Cerebellar cortex (tissue), 1 donor: Measurements from ENCODE around the gene TXNL1.
A peak's percentile ranks its signal among the peaks of the same experiment; 100 is the strongest.
"Not testable (repeated sequence)": the region's sequence is repeated elsewhere in the genome, so short reads cannot be mapped to it uniquely, and the experiment has no call there.

Source experiments
- DNase-seq: peaks from one replicate; pipeline ENCODE4 v3.0.0-alpha.2; 2015; ENCODE audit warnings: low spot score

TXNL1 gene

GRCh38 chr18:56638232-56639103 is at the start of gene TXNL1:
Gene TXNL1, minus strand, starts transcription at chr18:56638592. Its CDS starts 152 bp downstream, at chr18:56638440.
- DNase-seq, result peak; percentile 98

GRCh38 chr18:56684277-56684676 is 45.9 kb upstream of the TXNL1 start:
- no peak for DNase-seq

- no peak for DNase-seq
Observed at GRCh38 chr18:56678836-56679565, 40.6 kb upstream of the TXNL1 start.

DNA sequence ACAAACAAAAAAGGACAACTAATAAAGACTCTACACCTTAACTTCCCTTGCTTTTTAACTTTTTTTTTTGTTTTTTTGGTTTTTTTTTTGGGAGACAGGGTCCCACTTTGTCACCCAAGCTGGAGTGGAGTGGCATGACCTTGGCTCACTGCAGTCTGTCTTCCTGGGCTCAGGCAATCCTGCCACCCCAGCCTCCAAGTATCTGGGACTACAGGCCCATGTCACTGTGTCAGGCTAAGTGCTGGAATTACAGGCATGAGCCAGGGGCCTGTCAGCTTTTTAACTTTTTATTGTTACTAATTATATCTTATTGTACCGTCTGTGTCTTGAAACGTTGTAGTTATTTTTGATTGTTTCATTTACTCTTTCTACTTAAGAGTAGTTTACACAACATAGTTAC is 38.2 kb upstream of the TXNL1 start:
- no peak for DNase-seq

- no peak for DNase-seq
Observed at GRCh38 chr18:56672981-56673380, 34.6 kb upstream of the TXNL1 start.

GRCh38 chr18:56672391-56672790 is 34.0 kb upstream of the TXNL1 start:
- no peak for DNase-seq

DNA sequence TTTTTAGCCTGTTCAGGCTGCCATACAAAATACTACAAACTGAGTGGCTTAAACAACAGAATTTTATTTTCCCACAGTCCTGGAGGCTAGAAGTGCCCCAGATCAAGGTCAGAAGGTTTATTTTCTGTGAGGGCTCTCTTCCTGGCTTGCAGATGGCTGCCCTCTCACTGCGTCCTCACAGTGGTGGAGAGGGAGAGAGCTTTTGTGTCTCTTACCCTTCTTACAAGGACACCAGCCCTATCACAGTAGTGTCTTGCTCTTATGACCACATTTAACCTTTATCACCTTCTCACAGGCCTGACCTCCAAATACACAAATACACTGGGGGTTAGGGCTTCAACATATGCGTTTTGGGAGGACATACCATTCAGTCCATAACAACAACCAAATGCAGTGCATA is 24.5 kb upstream of the TXNL1 start:
- DNase-seq, result no peak

DNA sequence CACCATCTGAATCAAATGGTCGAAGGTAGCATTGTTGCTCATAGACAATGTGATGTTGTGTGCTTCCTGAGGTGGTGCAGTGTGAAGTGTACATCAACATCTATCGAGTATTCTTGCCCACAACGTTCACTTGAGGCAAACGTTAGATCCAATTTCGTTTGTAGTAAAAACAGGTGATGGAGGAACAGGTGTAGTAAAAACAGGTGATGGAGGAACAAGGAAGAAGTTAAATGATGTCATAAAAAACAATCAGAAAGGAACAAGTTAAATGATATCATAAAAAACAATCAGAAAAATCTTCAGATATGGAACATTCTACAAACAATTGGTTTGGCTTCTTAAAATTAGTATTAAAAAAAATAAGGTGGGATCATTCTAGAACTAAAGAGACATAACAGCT is 24.1 kb upstream of the TXNL1 start:
- no peak for DNase-seq

DNA sequence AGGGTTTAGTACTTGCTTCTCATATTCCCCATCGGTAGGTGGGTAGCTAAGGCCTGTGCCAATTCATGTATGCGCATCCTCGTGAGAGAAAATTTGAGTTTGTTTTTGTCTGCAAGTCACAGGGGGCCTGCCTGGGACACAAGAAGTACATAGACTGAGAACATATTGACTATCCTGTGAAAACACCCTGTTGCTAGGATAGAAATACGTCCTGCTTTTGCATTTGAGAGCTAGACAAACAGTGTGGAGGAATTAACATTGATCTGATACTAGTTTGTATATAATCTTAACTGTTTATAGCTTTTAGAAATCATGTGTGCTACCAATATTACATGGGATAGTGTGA is 23.6 kb upstream of the TXNL1 start:
- no peak for DNase-seq

- no peak for DNase-seq
Observed at GRCh38 chr18:56661360-56662062, 23.1 kb upstream of the TXNL1 start.

DNA sequence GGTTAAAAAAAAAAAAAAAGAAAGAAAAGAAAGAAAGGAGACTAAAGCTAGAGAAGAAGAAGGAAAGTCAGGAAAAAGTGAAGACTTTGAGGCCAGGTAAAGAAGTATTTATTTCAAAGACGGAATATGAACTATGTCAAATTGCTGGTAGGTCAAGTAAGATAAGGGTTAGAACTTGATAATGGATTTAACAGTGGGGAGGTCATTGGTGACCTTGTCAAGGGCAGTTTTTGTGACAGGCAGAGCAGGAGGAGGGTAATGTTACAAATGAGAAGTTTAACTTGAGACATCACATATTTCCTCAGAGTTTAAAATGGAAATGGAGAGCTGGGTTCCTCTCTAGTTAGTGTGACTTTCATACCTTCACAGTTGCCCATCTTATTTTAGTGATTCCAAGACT is 22.3 kb upstream of the TXNL1 start:
- DNase-seq, result no peak

DNA sequence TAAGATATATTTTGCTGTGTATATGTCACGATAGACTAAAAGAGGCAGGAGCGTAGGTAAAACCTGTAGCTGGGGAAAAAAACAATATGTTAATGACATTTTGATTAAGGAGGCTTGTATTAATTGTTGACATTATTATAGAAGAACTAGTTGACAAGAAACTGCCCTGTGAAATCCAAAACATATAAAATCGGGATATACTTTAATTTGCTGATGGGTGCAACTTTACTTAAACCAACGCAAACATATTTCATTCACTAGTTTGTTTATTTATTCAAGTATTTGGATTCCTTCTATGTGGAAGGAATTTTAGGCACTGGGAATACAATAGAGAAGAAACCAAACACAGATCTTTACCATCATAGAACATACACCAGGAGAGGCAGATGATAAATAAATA is 20.7 kb upstream of the TXNL1 start:
- DNase-seq, result no peak

DNA sequence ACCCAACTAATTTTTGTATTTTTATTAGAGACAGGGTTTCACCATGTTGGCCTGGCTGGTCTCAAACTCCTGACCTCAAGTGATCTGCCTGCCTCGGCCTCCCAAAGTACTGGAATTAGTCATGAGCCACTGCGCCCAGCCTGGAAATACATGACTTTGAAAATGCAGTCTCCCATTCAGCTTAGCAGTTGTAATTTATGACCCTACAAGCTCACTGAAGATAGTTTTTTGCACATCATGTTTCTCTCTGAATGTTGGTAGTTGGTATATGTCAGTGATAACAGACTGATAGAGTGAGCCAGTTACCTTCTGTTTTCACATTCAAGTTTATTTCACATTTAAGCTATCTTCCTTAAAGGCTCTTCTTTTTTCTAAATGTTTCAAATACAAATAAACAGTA is 19.9 kb upstream of the TXNL1 start:
- DNase-seq, result no peak

- DNase-seq, result not testable (repeated sequence)
Observed at GRCh38 chr18:56654280-56654679, 15.9 kb upstream of the TXNL1 start.

GRCh38 chr18:56652802-56653201 is 14.4 kb upstream of the TXNL1 start:
- DNase-seq, result no peak

DNA sequence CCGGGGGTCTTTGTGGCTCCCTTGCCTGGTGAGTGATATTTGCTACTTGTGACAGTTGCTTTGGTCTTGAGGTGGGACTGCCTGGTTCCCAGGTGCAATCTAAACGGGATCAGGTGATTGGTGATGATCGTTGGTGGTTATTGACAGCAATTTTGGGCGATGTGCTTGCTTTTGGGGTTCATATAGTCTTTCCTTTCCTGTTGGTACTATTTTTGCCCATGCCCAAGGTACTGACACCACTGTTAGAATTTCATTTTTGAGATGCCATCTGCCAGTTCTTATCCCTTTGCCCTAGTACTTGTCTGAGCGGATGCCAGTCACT is 13.3 kb upstream of the TXNL1 start:
- peak; percentile 19 for DNase-seq

DNA sequence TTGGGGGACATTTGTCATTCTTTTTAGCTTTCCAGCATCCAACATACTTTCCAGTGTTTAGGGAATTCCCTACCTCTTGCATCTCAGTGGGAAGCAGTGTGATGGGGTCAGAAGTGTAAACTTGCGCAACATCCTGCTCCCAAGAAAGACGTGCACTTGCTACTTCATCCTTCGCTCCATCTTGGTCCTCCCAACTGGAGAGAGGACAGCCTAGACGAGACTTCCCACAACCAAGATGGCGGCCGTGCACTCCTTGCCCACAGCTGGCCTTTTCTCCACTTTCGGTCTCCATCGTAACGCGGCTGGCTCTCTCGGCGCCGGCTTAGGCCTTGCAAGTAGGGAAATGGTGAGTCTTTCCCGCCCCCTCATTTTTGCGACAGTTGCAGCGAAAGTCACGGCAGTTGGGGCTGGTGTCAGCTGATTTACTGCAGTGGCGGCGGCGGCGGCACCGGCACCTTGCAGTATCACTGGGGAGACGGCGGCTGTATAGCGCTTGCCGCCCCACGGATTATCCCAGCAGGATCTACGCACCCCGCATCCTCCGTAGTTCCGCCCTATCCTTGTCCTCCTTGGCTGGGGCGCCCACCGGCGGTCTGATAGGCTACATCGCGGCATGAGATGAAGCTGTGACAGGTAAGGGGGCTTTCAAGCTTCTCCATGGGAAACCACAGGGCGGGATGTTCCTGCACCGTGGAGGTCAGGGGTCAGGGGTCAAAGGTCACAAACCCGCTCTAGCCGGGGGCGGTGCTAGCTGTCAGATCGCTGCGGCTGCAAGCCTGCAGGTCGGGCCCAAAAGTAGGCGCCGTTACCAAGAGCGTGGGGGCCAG is 12.8 kb upstream of the TXNL1 start, which contains the start of gene WDR7:
WDR7 (plus strand) TSS at position 416 of the 827 bp plus-strand sequence. CDS start 21,157 bp downstream, outside the sequence.
- peak; percentile 99 for DNase-seq

DNA sequence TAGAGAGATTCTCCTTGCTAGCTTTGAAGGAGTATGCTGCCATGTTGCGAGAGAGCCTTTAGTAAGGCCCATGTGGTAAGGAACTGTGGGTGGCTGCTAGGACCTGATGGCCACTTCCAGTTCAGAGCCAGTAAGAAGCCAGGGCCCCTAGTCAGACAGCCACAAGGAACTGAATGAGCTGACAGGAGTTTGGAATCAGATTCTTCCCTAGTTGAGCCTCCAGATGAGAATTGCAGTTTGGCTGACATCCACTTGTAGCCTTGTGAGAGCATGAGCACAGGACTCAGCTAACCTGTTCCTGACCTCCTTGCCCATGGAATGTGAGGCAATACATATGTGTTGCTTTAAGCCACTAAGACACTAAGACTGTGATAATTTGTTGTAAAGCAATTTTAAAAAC is 11.6 kb upstream of the TXNL1 start:
- DNase-seq, result no peak

DNA sequence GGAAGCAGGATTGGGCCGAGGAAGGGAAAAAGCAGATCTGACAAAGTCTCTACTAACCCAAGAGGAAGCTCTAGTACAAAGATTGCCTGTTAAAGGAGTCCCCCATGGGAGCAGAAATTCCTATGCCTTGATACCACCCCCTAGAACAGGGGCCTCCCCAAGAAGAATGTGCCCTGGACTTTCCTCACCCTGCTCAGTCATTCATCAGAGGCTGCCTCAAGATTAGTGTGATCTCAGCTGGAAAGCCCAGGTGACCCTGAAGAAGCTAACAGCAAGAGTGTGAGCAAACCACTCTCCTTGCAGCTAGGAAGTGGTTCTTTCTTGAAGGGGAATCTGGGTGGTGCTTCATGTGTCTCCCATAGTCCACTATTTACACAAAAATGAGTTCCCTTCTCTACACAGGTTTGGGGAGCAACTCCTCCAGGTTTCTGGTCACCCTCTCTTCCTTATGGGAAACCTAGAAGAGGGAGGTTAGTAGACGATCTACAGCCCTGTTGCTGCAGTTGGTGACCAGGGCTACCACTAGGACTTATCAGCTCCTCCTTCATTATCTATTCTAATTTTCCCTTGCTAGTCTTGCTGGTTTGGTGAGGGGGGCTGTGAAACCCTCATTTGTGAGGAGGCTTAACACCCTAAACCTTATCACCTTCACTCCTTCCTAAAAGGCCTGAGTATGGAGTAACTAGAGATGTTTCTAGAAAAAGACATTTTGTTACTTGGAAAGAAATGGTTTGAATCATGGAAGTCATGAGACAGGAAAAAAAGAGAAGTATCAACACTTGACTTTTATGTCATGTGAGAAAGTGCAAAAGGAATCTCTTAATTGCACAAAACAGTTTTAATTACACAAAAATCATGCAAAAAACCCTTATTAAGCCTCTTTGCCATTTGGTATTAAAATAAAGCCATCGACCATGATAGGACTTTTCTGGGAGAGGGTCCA is 9.8 kb upstream of the TXNL1 start:
- no peak for DNase-seq

DNA sequence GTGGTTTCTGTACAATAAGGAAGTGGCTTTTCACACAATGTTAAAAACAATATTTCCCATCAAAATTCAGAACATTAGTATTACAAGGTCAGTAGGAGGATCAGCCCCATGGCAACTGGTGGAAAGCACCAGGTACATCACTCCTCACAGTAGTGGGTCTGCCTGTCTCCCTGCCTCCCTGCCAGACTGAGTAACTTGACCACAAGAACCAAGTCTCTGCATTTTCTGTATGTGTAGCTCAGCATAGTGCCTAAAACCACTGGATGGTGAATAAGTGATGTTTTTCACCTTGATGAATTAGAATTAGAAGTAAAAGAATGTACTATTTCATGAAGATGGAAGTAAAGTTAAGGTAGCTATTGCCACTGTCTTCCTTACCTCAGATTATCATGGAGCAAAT is 8.7 kb upstream of the TXNL1 start:
- no peak for DNase-seq
